ENCODE measurements around the gene MYLK4. TPM values are rescaled to one million over a fixed set of nuclear protein-coding genes. Genes with fewer than 3 reads are reported as not detected.

The MYLK4 gene
- total RNA-seq, 4 donors from 2014 or later: 0.28 to 0.79 (median 0.46) TPM

DNA sequence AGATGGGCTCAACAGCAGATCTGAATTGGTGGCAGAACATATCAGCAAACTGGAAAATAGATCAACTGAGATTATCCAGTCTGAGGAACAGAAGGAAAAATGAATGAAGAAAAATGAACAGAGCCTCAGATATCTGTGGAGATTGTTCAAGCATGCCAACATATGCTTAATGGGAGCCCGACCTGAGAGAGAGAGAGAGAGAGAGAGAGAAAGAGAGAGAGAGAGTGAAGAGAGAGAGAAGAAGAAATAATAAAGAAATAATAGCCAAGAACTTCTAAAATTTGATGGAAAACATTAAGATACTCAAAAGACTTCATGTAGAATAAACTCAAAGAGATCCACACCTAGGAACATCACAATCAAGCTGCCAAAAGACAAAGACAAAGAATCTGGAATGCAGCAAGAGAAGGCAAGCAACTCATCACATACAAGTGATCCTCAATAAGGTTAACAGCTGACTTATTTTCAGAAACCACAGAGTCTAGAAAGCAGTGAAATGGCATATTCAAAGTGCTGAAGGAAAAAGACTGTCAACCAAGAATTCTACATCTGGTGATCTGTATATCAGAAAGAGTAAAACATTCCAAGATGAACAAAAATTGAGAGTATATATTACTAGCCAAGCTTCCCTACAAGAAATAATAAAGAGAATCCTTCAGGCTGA lies 97.2 kb downstream of the MYLK4 start:
- TF ChIP-seq, protein P1, sequence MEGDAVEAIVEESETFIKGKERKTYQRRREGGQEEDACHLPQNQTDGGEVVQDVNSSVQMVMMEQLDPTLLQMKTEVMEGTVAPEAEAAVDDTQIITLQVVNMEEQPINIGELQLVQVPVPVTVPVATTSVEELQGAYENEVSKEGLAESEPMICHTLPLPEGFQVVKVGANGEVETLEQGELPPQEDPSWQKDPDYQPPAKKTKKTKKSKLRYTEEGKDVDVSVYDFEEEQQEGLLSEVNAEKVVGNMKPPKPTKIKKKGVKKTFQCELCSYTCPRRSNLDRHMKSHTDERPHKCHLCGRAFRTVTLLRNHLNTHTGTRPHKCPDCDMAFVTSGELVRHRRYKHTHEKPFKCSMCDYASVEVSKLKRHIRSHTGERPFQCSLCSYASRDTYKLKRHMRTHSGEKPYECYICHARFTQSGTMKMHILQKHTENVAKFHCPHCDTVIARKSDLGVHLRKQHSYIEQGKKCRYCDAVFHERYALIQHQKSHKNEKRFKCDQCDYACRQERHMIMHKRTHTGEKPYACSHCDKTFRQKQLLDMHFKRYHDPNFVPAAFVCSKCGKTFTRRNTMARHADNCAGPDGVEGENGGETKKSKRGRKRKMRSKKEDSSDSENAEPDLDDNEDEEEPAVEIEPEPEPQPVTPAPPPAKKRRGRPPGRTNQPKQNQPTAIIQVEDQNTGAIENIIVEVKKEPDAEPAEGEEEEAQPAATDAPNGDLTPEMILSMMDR (IDR thresholded peaks at IDR 0.05): no peak
- ATAC-seq (ENCODE audit: low FRiP score): no peak
- no peak for DNase-seq (ENCODE audit: low spot score)

GRCh38 chr6:2652611-2653010 lies 98.1 kb downstream of the MYLK4 start:
- TF ChIP-seq, protein P1 (IDR thresholded peaks at IDR 0.05): no peak
- no peak for ATAC-seq (ENCODE audit: low FRiP score)
- DNase-seq (ENCODE audit: low spot score): no peak

DNA sequence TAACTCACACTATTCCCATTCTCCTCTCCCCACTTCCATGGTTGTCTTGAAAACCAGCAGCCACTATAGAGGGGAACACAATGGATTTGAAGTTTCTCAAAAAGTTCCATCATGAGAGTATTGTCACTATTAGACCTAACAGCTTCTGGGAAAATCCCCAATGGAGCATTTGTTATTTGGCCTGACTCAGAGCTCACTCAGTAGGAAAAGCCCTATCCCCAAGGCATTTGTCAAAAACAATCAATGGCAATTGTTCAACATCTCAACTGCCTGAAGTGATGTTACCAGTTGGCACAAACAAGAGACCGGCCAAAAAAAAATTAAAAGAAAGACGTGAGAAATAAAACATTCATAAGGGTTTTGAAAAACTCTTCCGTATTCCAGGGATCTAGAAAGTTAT lies 98.8 kb downstream of the MYLK4 start:
- ATAC-seq (ENCODE audit: low FRiP score) (no peak), DNase-seq (ENCODE audit: low spot score) (no peak)
- TF ChIP-seq, protein P1 (IDR thresholded peaks at IDR 0.05): no peak

DNA sequence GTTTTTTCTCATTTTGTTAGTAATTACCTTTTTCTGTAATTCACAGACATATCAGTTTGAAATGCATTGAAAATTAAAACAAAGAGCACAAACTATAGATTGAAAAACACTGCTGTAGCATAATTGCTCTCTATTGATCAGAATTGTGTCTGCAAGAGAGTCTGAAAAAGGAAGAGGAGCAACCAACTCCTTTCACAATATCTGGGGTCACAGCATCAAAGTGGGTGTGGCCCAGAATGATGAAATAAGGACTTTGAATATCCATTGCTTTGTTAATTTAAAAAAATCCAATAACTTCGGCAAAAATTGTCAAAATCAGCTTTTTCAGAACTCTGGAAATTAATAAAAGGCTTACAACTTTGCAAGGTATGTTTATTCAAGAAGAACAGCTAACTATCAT lies 99.2 kb downstream of the MYLK4 start:
- TF ChIP-seq, protein P1 (IDR thresholded peaks at IDR 0.05): no peak
- DNase-seq (ENCODE audit: low spot score) (no peak), ATAC-seq (ENCODE audit: low FRiP score) (no peak)

DNA sequence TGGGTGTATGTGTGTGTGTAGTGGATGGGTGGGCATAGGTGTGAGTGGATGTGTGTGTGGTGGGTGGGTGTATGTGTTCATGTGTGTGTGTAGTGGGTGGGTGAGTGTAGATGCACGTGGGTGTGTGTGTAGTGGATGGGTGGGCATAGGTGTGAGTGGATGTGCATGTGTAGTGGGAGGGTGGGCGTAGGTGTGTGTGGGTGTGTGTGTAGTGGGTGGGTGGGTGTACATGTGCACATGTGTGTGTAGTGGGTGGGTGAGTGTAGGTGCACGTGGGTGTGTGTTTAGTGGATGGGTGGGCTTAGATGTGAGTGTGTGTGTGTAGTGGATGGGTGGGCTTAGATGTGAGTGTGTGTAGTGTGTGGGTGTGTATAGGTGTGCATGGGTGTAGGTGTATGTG lies 104.4 kb downstream of the MYLK4 start:
- no peak for DNase-seq (ENCODE audit: low spot score)
- TF ChIP-seq, protein P1 (IDR thresholded peaks at IDR 0.05): no peak
- no peak for ATAC-seq (ENCODE audit: low FRiP score)

- no peak for ATAC-seq (ENCODE audit: low FRiP score)
- TF ChIP-seq, protein P1 (IDR thresholded peaks at IDR 0.05): no peak
- no peak for DNase-seq (ENCODE audit: low spot score)
Measured at GRCh38 chr6:2643935-2644539, 106.7 kb downstream of the MYLK4 start.

- no peak for DNase-seq (ENCODE audit: low spot score)
- TF ChIP-seq, protein P1 (IDR thresholded peaks at IDR 0.05): no peak
- ATAC-seq (ENCODE audit: low FRiP score): no peak
Measured at GRCh38 chr6:2643130-2643529, 107.6 kb downstream of the MYLK4 start.

All from omental fat pad (tissue), 4 donors.